Measurements from ENCODE around the gene SYTL2. TPM values are rescaled to one million over a fixed set of nuclear protein-coding genes. Genes with fewer than 3 reads are reported as not detected.

SYTL2 gene
- total and polyA plus RNA-seq, 8 donors: 21.3 to 63.3 (median 45.0) TPM

GRCh38 chr11:85776951-85777602 lies 33.9 kb downstream of the SYTL2 start:
- intact Hi-C loops (cut with DNase I): no loop called here
- DNase-seq (no peak), ATAC-seq (peak; percentile 70)
- no peaks in the 10 kb centered on the region for H3K27me3 ChIP-seq
- no peaks in the 10 kb centered on the region for H3K36me3 ChIP-seq
- no peaks in the 10 kb centered on the region for H3K9me3 ChIP-seq
- no peaks in the 10 kb centered on the region for H3K4me1 ChIP-seq
- H3K27ac ChIP-seq: no peak overlapping the region
- H3K4me3 ChIP-seq: no peak overlapping the region
- TF ChIP-seq, protein P1, sequence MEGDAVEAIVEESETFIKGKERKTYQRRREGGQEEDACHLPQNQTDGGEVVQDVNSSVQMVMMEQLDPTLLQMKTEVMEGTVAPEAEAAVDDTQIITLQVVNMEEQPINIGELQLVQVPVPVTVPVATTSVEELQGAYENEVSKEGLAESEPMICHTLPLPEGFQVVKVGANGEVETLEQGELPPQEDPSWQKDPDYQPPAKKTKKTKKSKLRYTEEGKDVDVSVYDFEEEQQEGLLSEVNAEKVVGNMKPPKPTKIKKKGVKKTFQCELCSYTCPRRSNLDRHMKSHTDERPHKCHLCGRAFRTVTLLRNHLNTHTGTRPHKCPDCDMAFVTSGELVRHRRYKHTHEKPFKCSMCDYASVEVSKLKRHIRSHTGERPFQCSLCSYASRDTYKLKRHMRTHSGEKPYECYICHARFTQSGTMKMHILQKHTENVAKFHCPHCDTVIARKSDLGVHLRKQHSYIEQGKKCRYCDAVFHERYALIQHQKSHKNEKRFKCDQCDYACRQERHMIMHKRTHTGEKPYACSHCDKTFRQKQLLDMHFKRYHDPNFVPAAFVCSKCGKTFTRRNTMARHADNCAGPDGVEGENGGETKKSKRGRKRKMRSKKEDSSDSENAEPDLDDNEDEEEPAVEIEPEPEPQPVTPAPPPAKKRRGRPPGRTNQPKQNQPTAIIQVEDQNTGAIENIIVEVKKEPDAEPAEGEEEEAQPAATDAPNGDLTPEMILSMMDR (IDR thresholded peaks at IDR 0.05): no peak

DNA sequence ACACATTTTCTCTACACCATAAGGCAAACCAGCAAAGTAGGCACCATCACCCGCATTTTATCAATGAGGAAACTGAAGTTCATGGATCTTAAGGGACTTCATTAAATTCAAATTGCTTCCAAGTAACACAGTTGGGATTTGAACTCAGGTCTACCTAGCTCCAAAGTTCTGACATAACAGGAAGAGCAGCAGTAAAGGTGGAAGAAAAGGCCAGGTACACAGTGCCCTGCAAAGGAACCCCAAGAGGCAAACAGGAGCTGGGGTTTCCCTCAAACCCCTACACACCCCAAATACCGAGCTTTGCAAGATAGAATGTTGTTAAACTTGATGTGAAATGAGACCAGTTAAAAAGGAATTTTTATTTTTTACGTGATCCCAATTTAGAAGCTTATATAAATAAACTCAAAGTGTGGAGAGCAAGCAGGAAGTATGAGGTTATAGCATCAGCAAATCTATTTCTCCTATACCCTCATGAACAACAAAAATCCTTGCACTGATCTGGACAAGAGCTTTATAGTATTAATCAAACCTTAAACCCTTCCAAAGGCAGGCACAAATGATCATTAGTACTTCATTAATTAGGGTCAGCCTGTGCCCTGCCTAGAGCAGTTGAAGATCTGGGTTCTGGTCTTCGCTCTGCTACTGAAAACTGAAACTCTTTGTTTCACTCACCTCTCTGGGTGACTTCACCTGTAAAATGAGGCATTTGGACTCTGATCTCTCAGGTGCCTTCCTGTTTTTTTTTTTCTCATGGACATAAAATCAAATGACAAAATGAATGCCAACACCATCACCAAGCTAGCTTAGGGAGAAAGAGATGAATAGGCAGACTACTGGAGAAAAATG lies 36.5 kb downstream of the SYTL2 start:
- no peak for ATAC-seq
- intact Hi-C loops (cut with DNase I): no loop called here

DNA sequence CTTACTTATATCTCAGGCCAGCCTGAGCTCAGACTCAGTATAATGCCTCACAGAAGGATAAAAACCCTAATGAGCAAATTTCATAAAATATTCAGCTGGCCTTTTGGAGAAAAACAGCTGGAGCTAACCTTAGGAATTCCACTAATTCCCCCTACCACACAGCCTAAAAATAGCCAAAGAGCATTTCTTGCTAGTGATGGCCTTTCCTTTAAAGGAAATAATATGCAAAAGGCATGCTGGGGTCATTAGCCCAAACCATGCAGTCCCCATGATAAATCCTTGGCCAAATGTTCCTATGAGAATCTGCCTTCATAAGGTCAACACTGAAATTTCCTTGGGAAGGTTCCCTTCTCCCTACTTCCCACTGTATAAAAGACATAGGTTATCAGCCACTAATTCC lies 38.2 kb downstream of the SYTL2 start:
- no peak for ATAC-seq
- H3K4me1 ChIP-seq: no peaks in the 10 kb centered on the region
- no peak overlapping the region for H3K4me3 ChIP-seq
- TF ChIP-seq, protein P1 (IDR thresholded peaks at IDR 0.05): no peak
- peak overlapping the region in 1 of 2 donors; percentile 40 for H3K27ac ChIP-seq
- H3K36me3 ChIP-seq: no peaks in the 10 kb centered on the region
- no peaks in the 10 kb centered on the region for H3K9me3 ChIP-seq
- no peaks in the 10 kb centered on the region for H3K27me3 ChIP-seq
- peak in 2 of 4 donors; percentile 30 to 35 for DNase-seq
- intact Hi-C loops (cut with DNase I): no loop called here

More for the DNA sequence above, 36.5 kb downstream of the SYTL2 start:
- TF ChIP-seq, protein P1 (IDR thresholded peaks at IDR 0.05): no peak
- Histone ChIP-seq H3K9me3 (no peaks in the 10 kb centered on the region), H3K4me1 (no peaks in the 10 kb centered on the region), H3K4me3 (no peak overlapping the region), H3K36me3 (no peaks in the 10 kb centered on the region), H3K27me3 (no peaks in the 10 kb centered on the region), H3K27ac (no peak overlapping the region)
- no peak for DNase-seq

DNA sequence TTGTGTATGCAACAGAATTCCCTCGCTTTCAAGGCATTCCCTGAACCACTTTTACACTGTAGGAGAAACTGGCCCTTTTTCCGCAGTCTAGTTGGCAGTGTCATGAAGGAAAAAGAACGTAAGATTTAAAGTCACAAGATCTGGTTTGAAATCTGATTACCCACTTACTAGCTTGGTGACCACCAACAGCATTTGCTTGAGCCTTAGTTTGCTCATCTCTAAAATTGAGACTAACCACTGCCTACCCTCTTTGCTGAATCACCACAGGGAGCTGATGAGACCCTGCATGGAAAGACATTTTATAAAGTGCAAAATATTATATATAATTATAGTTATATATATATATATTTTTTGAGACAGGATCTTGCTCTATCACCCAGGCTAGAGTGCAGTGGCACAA lies 39.4 kb downstream of the SYTL2 start:
- DNase-seq (no peak), ATAC-seq (no peak)
- no peaks in the 10 kb centered on the region for H3K9me3 ChIP-seq
- no peaks in the 10 kb centered on the region for H3K36me3 ChIP-seq
- intact Hi-C loops (cut with DNase I): no loop called here
- no peak overlapping the region for H3K27ac ChIP-seq
- peaks cover 0 to under 1% of the 10 kb centered on the region in 2 donors for H3K4me1 ChIP-seq
- H3K27me3 ChIP-seq: no peaks in the 10 kb centered on the region
- TF ChIP-seq, protein P1 (IDR thresholded peaks at IDR 0.05): no peak
- no peak overlapping the region for H3K4me3 ChIP-seq

DNA sequence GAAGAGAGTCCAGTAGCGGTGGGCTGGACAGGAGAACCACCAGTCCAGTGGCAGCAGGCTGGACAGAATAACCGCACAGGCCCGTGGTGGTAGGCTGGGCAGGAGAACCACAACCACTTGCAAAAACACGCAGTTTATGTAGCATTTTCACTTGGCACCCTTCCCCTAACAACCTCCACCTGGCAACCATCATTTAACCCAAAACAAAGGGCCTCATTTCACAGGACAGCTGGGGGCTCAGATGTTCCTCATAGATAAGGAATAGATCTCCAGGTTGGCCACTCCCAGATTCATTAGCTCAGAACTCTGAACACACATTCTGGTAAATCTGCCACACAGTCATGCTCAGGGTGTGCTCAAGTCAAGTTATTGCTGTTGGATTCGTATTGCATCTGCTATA lies 41.2 kb downstream of the SYTL2 start:
- H3K27ac ChIP-seq: no peak overlapping the region
- intact Hi-C loops (cut with DNase I): no loop called here
- no peaks in the 10 kb centered on the region for H3K36me3 ChIP-seq
- no peaks in the 10 kb centered on the region for H3K9me3 ChIP-seq
- H3K4me1 ChIP-seq: peaks cover 0 to 3% of the 10 kb centered on the region in 2 donors
- DNase-seq (no peak), ATAC-seq (no peak)
- no peak overlapping the region for H3K4me3 ChIP-seq
- H3K27me3 ChIP-seq: no peaks in the 10 kb centered on the region
- TF ChIP-seq, protein P1 (IDR thresholded peaks at IDR 0.05): no peak

Measured in left lung (tissue), 10 donors.